ENCODE data around the gene FOXI1. TPM values are rescaled to one million over a fixed set of nuclear protein-coding genes. Genes with fewer than 3 reads are reported as not detected.

FOXI1 gene
- total RNA-seq, 1 donor from 2014 or later: not detected

- peak; percentile 73 for DNase-seq (ENCODE audit: low spot score)
Measured at GRCh38 chr5:170149206-170149515, 43.5 kb downstream of the FOXI1 start.

- no peak for DNase-seq (ENCODE audit: low spot score)
Measured at GRCh38 chr5:170150713-170151096, 45.0 kb downstream of the FOXI1 start.

GRCh38 chr5:170151097-170151831 lies 45.6 kb downstream of the FOXI1 start:
- DNase-seq (ENCODE audit: low spot score): no peak

- no peak for DNase-seq (ENCODE audit: low spot score)
Measured at GRCh38 chr5:170152767-170153166, 47.1 kb downstream of the FOXI1 start.

GRCh38 chr5:170154297-170154696 lies 48.6 kb downstream of the FOXI1 start:
- DNase-seq (ENCODE audit: low spot score): no peak

GRCh38 chr5:170154744-170155143 lies 49.0 kb downstream of the FOXI1 start:
- DNase-seq (ENCODE audit: low spot score): no peak

- no peak for DNase-seq (ENCODE audit: low spot score)
Measured at GRCh38 chr5:170155771-170156170, 50.1 kb downstream of the FOXI1 start.

- no peak for DNase-seq (ENCODE audit: low spot score)
Measured at GRCh38 chr5:170159101-170159698, 53.5 kb downstream of the FOXI1 start.

Other genes with a start within 250 kb of the FOXI1 start
- gene INSYN2B, start 125.4 kb upstream of the FOXI1 start, total RNA-seq: 0.84 TPM
- gene C5orf58, start 127.1 kb downstream of the FOXI1 start, total RNA-seq: not detected
- 52.4 TPM for gene LCP2, start 191.9 kb downstream of the FOXI1 start, total RNA-seq